Epithelial cell of esophagus (primary cell): ENCODE results near the gene GATA3.

Experiments used
- DNase-seq: peaks from one replicate; pipeline ENCODE4 v3.0.0; 2010; ENCODE audit warnings: low read depth
- H3K4me3 ChIP-seq: 2 replicates; pipeline ENCODE4 v1.5.1; 2011; ENCODE audit warnings: mild to moderate bottlenecking, low read length, control low read depth
- TF ChIP-seq, protein P1 (sequence below): IDR thresholded peaks from 2 replicates; pipeline ENCODE4 v1.5.1; 2011; ENCODE audit warnings: low read depth, mild to moderate bottlenecking, low read length, control low read depth, inconsistent platforms; ENCODE audit not compliant: insufficient read depth; ENCODE audit errors: missing control alignments

Gene GATA3

DNA sequence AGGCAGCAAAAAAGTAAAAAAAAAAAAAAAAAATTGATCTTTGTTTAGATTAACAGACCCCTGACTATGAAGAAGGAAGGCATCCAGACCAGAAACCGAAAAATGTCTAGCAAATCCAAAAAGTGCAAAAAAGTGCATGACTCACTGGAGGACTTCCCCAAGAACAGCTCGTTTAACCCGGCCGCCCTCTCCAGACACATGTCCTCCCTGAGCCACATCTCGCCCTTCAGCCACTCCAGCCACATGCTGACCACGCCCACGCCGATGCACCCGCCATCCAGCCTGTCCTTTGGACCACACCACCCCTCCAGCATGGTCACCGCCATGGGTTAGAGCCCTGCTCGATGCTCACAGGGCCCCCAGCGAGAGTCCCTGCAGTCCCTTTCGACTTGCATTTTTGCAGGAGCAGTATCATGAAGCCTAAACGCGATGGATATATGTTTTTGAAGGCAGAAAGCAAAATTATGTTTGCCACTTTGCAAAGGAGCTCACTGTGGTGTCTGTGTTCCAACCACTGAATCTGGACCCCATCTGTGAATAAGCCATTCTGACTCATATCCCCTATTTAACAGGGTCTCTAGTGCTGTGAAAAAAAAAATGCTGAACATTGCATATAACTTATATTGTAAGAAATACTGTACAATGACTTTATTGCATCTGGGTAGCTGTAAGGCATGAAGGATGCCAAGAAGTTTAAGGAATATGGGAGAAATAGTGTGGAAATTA lies 19.4 kb downstream of the GATA3 start:
- TF ChIP-seq, protein P1, sequence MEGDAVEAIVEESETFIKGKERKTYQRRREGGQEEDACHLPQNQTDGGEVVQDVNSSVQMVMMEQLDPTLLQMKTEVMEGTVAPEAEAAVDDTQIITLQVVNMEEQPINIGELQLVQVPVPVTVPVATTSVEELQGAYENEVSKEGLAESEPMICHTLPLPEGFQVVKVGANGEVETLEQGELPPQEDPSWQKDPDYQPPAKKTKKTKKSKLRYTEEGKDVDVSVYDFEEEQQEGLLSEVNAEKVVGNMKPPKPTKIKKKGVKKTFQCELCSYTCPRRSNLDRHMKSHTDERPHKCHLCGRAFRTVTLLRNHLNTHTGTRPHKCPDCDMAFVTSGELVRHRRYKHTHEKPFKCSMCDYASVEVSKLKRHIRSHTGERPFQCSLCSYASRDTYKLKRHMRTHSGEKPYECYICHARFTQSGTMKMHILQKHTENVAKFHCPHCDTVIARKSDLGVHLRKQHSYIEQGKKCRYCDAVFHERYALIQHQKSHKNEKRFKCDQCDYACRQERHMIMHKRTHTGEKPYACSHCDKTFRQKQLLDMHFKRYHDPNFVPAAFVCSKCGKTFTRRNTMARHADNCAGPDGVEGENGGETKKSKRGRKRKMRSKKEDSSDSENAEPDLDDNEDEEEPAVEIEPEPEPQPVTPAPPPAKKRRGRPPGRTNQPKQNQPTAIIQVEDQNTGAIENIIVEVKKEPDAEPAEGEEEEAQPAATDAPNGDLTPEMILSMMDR, result no peak
- no peak for DNase-seq
- no peak overlapping the region for H3K4me3 ChIP-seq

DNA sequence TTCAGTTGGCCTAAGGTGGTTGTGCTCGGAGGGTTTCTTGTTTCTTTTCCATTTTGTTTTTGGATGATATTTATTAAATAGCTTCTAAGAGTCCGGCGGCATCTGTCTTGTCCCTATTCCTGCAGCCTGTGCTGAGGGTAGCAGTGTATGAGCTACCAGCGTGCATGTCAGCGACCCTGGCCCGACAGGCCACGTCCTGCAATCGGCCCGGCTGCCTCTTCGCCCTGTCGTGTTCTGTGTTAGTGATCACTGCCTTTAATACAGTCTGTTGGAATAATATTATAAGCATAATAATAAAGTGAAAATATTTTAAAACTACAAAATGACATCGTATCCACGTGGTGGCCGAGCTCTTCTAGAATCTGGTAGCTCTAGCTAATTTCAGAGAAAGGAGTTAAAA lies 20.4 kb downstream of the GATA3 start:
- TF ChIP-seq, protein P1, result no peak
- H3K4me3 ChIP-seq, result no peak overlapping the region

DNA sequence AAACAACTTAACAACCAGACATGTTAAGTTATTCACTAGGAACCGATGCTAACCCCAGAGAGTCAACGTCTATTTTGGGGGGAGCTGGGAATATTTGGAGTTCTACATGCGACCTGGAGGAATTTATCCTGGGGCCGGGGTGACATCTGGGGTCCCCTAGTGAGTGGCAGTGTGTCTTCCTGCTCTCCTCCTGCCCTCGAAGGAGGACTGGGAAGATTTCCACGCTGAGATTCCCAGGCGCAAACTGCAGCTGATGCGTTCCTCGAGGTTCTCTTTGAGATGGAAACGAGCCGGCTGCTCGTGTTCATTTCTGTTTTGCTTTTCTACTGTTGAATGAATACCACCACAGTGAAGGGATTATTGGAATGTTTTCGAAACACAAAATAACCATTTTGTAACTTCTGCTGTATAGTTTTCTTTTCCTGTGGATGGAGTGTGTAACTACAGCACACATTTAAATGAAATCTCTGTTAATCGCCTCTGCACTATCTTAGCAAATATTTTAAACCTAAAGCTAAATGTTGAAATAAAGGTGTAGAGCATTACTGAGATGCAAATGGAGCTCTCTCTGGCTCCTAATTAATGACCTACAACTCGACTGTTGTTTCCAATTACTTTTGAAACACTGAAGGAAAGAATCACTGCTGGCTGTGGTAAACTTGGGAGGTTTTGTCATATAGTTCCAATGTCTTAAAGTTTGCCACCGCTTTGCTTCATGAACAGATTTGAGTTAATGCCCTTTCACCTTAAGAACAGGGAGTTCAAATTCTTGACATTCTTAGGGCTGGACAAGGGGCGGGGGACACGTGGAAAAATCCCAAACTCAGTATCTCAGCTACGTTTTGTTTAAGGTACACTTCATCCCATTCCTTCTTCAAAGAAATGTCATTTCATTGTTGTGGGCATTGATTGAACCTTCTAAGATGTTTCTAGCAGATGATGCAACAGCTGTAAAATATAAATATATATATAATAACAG lies 21.1 kb downstream of the GATA3 start:
- TF ChIP-seq, protein P1, result no peak
- no peak for DNase-seq
- H3K4me3 ChIP-seq, result no peak overlapping the region

More for the DNA sequence above, 20.4 kb downstream of the GATA3 start:
- no peak for DNase-seq

DNA sequence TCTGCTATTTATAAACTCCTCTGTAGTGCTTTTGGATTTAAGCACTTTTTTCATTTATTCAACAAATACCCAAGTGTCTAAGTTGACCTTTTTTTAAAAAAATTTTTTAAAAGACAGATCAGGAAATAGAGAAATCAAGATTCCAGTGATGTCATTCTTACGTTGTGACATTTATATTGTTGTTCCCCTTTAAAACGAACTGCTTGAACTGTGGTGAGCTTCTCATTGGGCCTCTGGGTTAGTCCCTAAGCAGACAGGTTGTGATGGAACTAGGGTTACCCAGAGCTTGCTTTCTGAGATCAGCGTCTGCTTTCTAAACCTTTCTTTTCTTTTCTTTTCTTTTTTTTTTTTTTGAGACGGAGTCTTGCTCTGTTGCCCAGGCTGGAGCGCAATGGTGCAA lies 22.4 kb downstream of the GATA3 start:
- DNase-seq, result no peak
- TF ChIP-seq, protein P1, result no peak
- no peak overlapping the region for H3K4me3 ChIP-seq

DNA sequence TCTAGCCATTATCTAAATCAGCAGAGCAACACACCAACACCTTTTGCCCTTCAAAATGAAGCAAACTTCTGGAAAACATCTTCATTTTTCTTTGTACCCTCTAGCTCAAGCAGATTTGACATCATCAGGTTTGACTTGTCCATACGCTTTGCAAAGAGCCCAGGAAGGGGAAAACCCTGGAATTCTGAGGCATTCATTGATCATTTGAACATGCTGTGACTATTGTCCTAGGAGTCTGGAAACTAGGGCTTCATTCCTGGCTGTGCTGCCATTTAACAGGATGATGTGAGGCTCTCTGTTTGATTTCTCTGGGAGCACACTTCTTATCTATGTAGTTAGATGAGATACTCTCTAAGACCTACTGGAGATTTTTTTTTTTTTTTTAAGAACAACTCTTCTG lies 23.5 kb downstream of the GATA3 start:
- TF ChIP-seq, protein P1, result no peak
- no peak for DNase-seq

DNA sequence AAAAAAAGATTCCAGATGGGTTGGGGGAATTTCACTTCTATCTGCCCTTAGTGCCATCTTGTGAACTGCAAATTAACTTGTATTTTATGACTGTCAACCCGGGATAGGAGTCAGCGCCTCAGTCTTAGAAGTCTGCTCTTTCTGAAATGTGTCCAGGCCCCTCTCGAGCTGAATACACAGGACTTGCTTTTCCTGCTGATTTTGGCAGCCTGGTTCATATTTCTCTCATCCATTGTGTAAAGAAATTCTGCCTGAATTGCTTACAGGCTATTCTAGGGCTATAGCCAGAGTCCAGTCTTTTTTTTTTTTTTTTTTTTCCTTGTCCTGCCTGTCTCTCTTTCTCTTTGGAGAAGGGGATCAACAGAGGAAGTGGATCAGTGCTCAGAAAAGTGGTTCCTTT lies 24.6 kb downstream of the GATA3 start:
- no peak overlapping the region for H3K4me3 ChIP-seq
- no peak for DNase-seq
- TF ChIP-seq, protein P1, result no peak

More for the DNA sequence above, 23.5 kb downstream of the GATA3 start:
- no peak overlapping the region for H3K4me3 ChIP-seq
